NOMO-1 treated with DMSO at 0.1 percent for 48 hours (cell line): Measurements from ENCODE around the gene LRRC3C.

Experiments used
- DNase-seq: peaks from one replicate; lab custom pipeline; 2025; ENCODE audit not compliant: unreplicated experiment; lab: John Stamatoyannopoulos, UW

Gene LRRC3C

GRCh38 chr17:39923836-39924690, 3.5 kb upstream of the LRRC3C start:
- DNase-seq: no peak

DNA sequence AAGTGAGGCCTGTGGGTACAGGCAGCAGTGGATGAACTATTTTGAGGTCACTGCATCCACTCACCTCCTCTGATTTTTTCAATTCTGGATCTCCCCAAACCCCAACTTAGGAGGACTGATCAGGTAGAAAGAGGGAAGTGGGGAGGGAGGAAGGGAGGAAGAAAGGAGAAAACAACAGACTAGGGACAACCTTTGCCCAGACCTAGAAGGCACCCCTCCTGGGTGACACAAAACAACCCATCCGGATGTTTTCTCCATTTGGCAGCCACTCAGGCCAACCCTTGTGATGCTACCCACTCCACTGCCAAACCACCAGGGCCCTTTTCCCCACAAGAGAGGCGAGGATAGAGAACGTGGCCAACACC, 2.9 kb upstream of the LRRC3C start:
- no peak for DNase-seq

DNA sequence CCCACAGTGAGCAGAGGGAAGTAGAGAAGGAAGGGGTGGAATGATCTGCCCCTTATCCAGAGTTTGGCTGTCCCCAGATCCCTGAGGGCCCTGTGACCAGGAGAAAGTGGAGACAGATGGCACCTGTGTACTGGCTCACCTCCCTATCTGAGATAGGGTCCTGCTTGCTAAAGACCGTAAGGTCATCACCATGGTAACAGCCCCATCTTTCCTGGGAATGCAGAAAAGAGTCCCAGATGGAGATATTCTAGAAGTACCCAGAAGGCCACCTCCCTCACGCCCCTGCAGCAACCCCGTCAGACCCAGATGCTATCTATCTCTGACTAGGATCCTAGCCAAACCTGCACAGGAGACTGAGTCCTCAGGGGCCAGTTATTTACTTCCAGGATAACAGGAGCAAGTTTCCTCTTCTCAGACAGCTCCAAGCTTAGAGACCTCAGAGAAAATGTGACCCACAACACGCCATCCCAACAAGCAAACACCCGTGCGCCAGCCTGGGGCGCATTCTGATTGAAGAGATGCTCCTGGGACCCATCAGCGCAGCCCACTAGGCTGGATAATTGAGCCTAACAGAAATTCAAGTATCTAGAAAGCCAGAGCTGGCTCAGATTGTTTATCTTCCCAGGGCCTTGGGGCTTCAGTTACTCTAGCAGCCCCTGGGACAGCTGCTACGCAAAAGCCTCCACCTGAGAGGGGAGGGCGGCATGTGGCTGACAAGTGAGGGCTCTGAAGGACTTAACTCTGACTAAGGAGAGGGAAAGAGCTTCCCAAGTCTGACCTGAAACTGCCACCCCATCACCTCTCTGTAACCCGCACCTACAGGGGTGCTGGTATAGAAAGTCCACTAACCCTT, 2.0 kb upstream of the LRRC3C start:
- DNase-seq: no peak

GRCh38 chr17:39926135-39926587, 1.4 kb upstream of the LRRC3C start:
- DNase-seq: no peak

DNA sequence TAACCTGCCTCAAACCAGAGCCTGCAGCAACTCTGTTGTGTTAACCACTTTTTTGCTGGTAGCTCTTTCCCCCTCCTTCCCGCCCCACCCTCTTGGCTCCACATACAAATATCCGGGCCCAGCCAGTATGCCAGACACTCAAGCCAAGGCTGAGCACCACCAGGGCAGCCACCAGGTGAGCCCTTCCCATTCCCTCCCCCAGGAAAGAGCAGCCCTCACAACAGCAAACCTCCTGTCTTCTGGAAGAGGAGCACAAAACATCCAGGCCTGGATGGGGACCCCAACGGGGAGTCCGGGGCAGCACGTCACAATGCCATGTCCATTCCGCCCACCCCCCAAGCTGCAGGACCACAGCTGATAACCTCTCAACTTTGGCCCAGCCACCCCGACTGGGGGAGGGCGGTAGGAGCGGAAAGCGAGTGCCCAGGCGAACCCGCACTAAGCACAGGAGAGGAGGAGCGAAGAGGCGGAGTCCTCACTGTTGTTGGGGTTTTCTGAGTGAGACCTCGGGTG, 888 bp upstream of the LRRC3C start:
- DNase-seq: peak; percentile 39

GRCh38 chr17:39927929-39928857, 661 bp downstream of the LRRC3C start:
- no peak for DNase-seq

DNA sequence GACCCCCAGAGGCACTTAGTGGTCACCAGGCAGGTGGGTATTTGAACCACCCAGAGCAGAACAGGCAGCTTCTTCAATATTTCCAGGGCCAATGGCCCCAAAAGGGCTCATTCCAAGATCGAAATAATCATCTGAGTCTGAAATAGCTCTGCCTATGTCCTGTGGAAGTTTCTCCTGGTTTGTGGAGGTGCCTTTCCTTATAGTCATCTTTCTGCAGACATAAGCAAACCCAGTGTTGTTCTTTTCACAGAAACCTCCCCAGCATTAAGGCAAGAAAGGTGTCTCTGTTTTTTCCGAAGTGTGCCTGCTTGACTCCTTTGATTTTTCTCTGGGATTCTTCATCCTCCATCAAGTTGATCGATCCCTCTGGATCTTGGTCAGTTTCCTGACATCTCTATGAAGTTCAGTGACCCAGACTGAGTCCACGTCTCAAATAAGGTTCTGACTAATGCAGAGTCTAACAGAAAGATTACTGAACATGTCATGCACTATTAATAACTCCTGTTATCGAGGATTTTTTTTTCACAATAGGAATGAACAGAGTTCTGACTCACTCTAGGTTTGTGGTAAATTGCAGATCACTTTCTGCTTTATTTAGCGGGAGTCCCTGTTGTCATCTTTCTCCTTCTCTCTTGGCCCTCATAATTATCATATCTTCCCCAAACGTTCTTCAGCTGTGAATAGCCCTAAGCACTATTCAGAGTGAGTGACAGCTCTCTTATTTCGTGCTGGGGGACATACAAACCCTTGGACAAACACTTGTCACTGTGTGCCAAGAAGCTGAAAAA, 1.5 kb downstream of the LRRC3C start:
- peak; percentile 96 for DNase-seq

GRCh38 chr17:39929646-39930407, 2.3 kb downstream of the LRRC3C start:
- DNase-seq: no peak

DNA sequence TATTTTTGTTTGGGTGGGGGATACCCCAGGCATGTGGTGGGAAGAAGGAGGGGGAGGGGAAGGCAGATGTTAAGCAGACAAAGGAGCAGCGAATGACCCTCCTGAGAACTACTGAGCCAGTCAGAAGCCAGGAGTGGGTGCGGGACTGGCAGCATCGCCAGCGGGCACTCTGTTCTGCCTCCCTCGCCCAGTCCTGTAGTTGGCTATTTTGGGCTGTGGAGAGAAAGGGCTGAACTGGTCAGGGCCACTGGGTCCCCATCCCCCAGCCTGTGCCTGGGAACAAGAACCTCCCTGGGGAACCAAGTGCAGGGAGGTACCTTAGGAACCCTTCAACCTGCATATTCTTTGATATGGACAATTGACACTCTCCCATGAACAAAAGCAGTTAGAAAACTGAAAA, 6.4 kb downstream of the LRRC3C start:
- no peak for DNase-seq

DNA sequence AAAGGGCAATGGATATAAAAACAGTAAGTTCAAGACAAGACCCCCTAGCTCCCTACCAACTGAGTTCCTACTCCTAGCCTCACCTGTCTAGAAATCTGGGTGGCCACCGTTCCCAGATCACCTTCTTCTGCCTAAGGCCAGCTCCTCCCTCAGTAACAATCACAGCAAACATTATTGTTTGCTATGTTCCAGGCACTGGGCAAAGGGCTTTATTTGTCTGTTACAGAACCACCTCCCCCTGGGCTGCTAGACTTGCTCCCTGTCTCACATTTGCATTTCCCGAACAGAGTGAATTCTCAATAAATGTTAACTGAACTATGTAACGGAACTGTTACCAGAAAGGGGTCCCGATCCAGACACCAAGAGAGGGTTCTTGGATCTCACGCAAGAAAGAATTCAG, 6.8 kb downstream of the LRRC3C start:
- DNase-seq: no peak

DNA sequence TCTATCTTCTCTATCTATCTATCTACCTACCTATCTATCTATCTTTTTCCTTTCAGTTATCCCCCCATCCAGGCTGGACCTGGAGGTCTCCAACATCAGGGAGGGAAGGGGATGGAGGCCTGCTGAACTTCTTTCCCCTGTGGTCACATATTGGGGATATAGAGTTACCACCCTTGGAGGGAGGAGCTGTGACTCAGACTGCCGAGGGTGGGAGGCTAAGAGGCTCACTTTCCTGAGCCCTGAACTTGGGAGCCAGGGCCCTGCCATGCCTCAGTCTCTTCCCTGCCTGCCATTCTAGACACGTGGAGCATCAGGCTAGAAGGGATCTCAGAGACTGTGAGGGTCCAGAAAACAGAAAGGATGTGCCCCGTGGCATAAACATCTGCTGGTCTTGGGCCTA, 8.4 kb downstream of the LRRC3C start:
- DNase-seq: no peak

GRCh38 chr17:39937447-39937846, 9.9 kb downstream of the LRRC3C start:
- DNase-seq: no peak

GRCh38 chr17:39938140-39938869, 10.8 kb downstream of the LRRC3C start:
- DNase-seq: no peak

DNA sequence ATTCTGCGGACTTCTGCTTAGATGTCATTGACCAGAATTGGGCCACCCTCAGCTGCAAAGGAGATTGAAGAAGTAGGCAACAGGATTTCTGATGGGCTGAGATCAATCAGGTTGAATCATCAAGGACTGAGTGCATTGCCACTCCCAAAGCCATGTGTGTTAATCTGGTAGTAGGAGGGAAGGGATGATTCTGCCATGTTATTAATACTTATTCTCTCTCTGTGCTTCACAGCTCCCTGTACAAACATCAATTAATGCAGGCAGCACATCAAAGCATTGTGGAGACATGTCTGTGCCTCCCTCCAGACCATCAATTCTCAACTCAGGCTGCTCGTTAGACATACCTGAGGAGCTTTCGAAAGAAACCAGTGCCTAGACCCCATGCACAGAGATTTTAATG, 11.6 kb downstream of the LRRC3C start:
- DNase-seq: no peak

GRCh38 chr17:39939588-39940419, 12.3 kb downstream of the LRRC3C start:
- DNase-seq: peak; percentile 48

- no peak for DNase-seq
Measured at GRCh38 chr17:39943702-39944392, 16.3 kb downstream of the LRRC3C start.

DNA sequence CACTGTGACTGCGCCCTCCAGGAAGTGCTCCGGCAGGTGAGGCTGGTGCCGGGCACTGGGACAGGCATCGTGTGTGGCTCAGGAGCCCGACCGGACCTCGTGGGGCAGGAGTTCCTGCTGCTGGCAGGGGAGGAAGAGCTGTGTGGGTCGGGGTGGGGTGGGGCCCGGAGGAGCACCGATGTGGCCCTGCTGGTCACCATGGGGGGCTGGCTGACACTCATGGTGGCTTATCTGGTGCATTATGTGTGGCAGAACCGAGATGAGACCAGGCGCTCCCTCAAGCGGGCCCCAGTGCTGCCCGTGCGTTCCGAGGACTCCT, 16.8 kb downstream of the LRRC3C start:
- no peak for DNase-seq
